ENCODE data around the gene VILL. TPM values are rescaled to one million over a fixed set of nuclear protein-coding genes. Genes with fewer than 3 reads are reported as not detected.
A peak's percentile ranks its signal among the peaks of the same experiment; 100 is the strongest.

Gene VILL
- total RNA-seq, 2 experiments from 2014 or later: 13.2 to 23.5 TPM

GRCh38 chr3:37954881-37955280 lies 35.7 kb upstream of the VILL start:
- Histone ChIP-seq H3K27ac (ENCODE audit: low read depth, low read length, poor library complexity, severe bottlenecking) (no peak overlapping the region), H3K4me2 (ENCODE audit: low read length) (no peak overlapping the region), H2AFZ (ENCODE audit: low read length) (no peak overlapping the region), H3K9me3 (ENCODE audit: low read length) (no peaks in the 10 kb centered on the region), H3K9me2 (ENCODE audit: insufficient read depth, low read length) (no peaks in the 10 kb centered on the region), H3K36me3 (ENCODE audit: insufficient read depth, low read length) (no peaks in the 10 kb centered on the region), H3K4me1 (ENCODE audit: insufficient read depth, low read length, poor library complexity, severe bottlenecking) (peaks cover 20% of the 10 kb centered on the region), H4K20me1 (ENCODE audit: insufficient read depth, low read length) (no peaks in the 10 kb centered on the region), H3K4me3 (ENCODE audit: low read depth, low read length, poor library complexity, severe bottlenecking) (no peak overlapping the region), H3K79me2 (ENCODE audit: insufficient read depth, low read depth, low read length) (no peaks in the 10 kb centered on the region)
- TF ChIP-seq EZH2phosphoT487 (IDR thresholded peaks at IDR 0.05; ENCODE audit: borderline replicate concordance, low read depth, low read length) (no peak), CTCF (conservative IDR thresholded peaks at IDR 0.05; ENCODE audit: low read length) (no peak)
- no TSS peak for BruUV-seq (replicated peaks)
- intact Hi-C loops (cut with micrococcal nuclease; ENCODE audit: unreplicated experiment): no loop called here
- CTCF ChIA-PET (ENCODE audit: unreplicated experiment): no interaction called here
- no peak for DNase-seq (ENCODE audit: low spot score)
- POLR2A ChIA-PET: interaction anchor here (0.9 kb wide), 1 partner anchor 23 kb away, joined by 4 read pairs; no protein-coding TSS in a partner anchor

GRCh38 chr3:37955918-37956707 lies 34.5 kb upstream of the VILL start:
- H3K79me2 ChIP-seq (ENCODE audit: insufficient read depth, low read depth, low read length): no peaks in the 10 kb centered on the region
- CTCF ChIA-PET (ENCODE audit: unreplicated experiment): no interaction called here
- H3K4me2 ChIP-seq (ENCODE audit: low read length): peak overlapping the region; percentile 31
- DNase-seq (ENCODE audit: low spot score): peak; percentile 28
- H4K20me1 ChIP-seq (ENCODE audit: insufficient read depth, low read length): no peaks in the 10 kb centered on the region
- BruUV-seq (replicated peaks): no TSS peak
- peaks cover 20% of the 10 kb centered on the region for H3K4me1 ChIP-seq (ENCODE audit: insufficient read depth, low read length, poor library complexity, severe bottlenecking)
- no peaks in the 10 kb centered on the region for H3K9me2 ChIP-seq (ENCODE audit: insufficient read depth, low read length)
- H3K4me3 ChIP-seq (ENCODE audit: low read depth, low read length, poor library complexity, severe bottlenecking): no peak overlapping the region
- H3K27ac ChIP-seq (ENCODE audit: low read depth, low read length, poor library complexity, severe bottlenecking): no peak overlapping the region
- POLR2A ChIA-PET: interaction anchor here (0.7 to 1.6 kb wide), 7 partner anchors 11 to 101 kb away, joined by 3 to 6 read pairs (median 4); no protein-coding TSS in a partner anchor
- H2AFZ ChIP-seq (ENCODE audit: low read length): peak overlapping the region; percentile 38; the same call in 1 of the 2 replicates
- no peak for TF ChIP-seq CTCF (conservative IDR thresholded peaks at IDR 0.05; ENCODE audit: low read length)
- TF ChIP-seq EZH2phosphoT487 (IDR thresholded peaks at IDR 0.05; ENCODE audit: borderline replicate concordance, low read depth, low read length): no peak
- H3K9me3 ChIP-seq (ENCODE audit: low read length): no peaks in the 10 kb centered on the region
- H3K36me3 ChIP-seq (ENCODE audit: insufficient read depth, low read length): no peaks in the 10 kb centered on the region
- intact Hi-C loops (cut with micrococcal nuclease; ENCODE audit: unreplicated experiment): no loop called here

Data from OCI-LY7 (cell line).